Lung (tissue), 12 donors: ENCODE measurements around the gene NGF. TPM values are rescaled to one million over a fixed set of nuclear protein-coding genes. Genes with fewer than 3 reads are reported as not detected.
A peak's percentile ranks its signal among the peaks of the same experiment; 100 is the strongest.

Experiments
- ATAC-seq: fragments of 200-7000 bp; cut with Tn5 transposase; one replicate; pipeline ENCODE4 v1.9.1; 2020; ENCODE audit warnings: moderate number of reproducible peaks; ENCODE audit not compliant: insufficient read depth, low FRiP score
- DNase-seq, 3 donors: peaks; one replicate each; pipeline ENCODE4 v3.0.0-alpha.2; 2013 to 2017
- H3K27ac ChIP-seq, 2 donors: one replicate each; pipeline ENCODE4 v1.5.1; 2013; ENCODE audit warnings: mild to moderate bottlenecking in 2 of 2, moderate library complexity in 2 of 2, control low read depth in 1 of 2, inconsistent platforms in 1 of 2, low read depth in 1 of 2, low read length in 1 of 2
- H3K27me3 ChIP-seq, 3 donors: one replicate each; pipeline ENCODE4 v1.5.1; 2013; ENCODE audit warnings: low read length in 2 of 3; ENCODE audit not compliant: control insufficient read depth in 3 of 3, insufficient read depth in 3 of 3
- H3K36me3 ChIP-seq, 4 donors: one replicate each; pipeline ENCODE4 v1.5.1; 2013; ENCODE audit warnings: low read length in 4 of 4, mild to moderate bottlenecking in 1 of 4, moderate library complexity in 1 of 4; ENCODE audit not compliant: control insufficient read depth in 4 of 4, insufficient read depth in 4 of 4
- H3K4me1 ChIP-seq, 5 donors: one replicate each; pipeline ENCODE4 v1.5.1; 2013; ENCODE audit warnings: low read length in 5 of 5, mild to moderate bottlenecking in 2 of 5, moderate library complexity in 1 of 5; ENCODE audit not compliant: control insufficient read depth in 5 of 5, insufficient read depth in 5 of 5
- H3K4me3 ChIP-seq: one replicate; pipeline ENCODE4 v1.5.1; 2013; ENCODE audit warnings: mild to moderate bottlenecking, control low read depth, moderate library complexity
- H3K9ac ChIP-seq, 2 donors: one replicate each; pipeline ENCODE4 v1.5.1; 2013; ENCODE audit warnings: low read length in 2 of 2, control low read depth in 1 of 2; ENCODE audit not compliant: insufficient read depth in 1 of 2
- H3K9me3 ChIP-seq, 4 donors: one replicate each; pipeline ENCODE4 v1.5.1; 2013; ENCODE audit warnings: low read length in 3 of 4, mild to moderate bottlenecking in 1 of 4, moderate library complexity in 1 of 4; ENCODE audit not compliant: control insufficient read depth in 4 of 4, insufficient read depth in 3 of 4
- CTCF ChIP-seq: IDR thresholded peaks from 2 replicates; pipeline ENCODE4 v1.5.1; 2012; ENCODE audit warnings: mild to moderate bottlenecking; ENCODE audit errors: control extremely low read depth, extremely low read depth
- WGBS, 2 donors: extraction: QIAGEN DNeasy Blood & Tissue Kit; methylation state at CpG; one replicate each; pipeline ENCODE4 v1.1.7; 2013; 5-methylcytosine and 5-hydroxymethylcytosine counted together
- polyA plus RNA-seq, 2 donors: library from polyadenylated mRNA; stranded (reverse); fragments of 200-250 nt; gene quantifications; one replicate each; pipeline ENCODE4 v1.2.1, GENCODE V29; 2013
- total RNA-seq, 2 donors: library from RNA; depleted of rRNA in 1 of 2; stranded (reverse); fragments of >200 nt in 1 of 2; gene quantifications; one replicate each; pipeline ENCODE4 v1.2.1, GENCODE V29; 2014 to 2021
- donor health status: control.
- donor health status: control.
- donor health status: Bipolar disorder and iron deficiency.
- donor health status: healthy.
- donor health status: DM: yes; HTN: yes; CAD: no.

Gene NGF
- total and polyA plus RNA-seq, 4 donors, result 0.40 to 1.7 (median 0.50) TPM

GRCh38 chr1:115286431-115287205, 51.4 kb downstream of the NGF start:
- Histone ChIP-seq H3K9me3 (no peaks in the 10 kb centered on the region), H3K36me3 (no peaks in the 10 kb centered on the region), H3K4me1 (peaks cover 0 to 5% (median 0%) of the 10 kb centered on the region in 5 donors), H3K9ac (no peak overlapping the region), H3K27me3 (peaks cover 0 to 2% (median 0%) of the 10 kb centered on the region in 3 donors), H3K4me3 (no peak overlapping the region), H3K27ac (no peak overlapping the region)
- no peak for DNase-seq
- no peak for ATAC-seq
- TF ChIP-seq CTCF, result no peak
- 94 to 95% methylated on average over 30 of the region's 30 CpGs for WGBS, 2 donors

- Histone ChIP-seq H3K27me3 (peaks cover 0 to 2% (median 0%) of the 10 kb centered on the region in 3 donors), H3K9me3 (no peaks in the 10 kb centered on the region), H3K4me1 (peaks cover 0 to 15% (median 0%) of the 10 kb centered on the region in 5 donors), H3K9ac (no peak overlapping the region), H3K4me3 (no peak overlapping the region), H3K27ac (peak overlapping the region in 1 of 2 donors; percentile 22), H3K36me3 (no peaks in the 10 kb centered on the region)
- DNase-seq, result no peak
- no peak for TF ChIP-seq CTCF
- no peak for ATAC-seq
- 84 to 90% methylated on average over 6 of the region's 6 CpGs for WGBS, 2 donors
Observed at GRCh38 chr1:115284209-115284608, 53.8 kb downstream of the NGF start.

GRCh38 chr1:115283681-115284146, 54.3 kb downstream of the NGF start:
- H3K4me3 ChIP-seq, result no peak overlapping the region
- DNase-seq, result no peak
- H3K36me3 ChIP-seq, result no peaks in the 10 kb centered on the region
- no peak for TF ChIP-seq CTCF
- WGBS, 2 donors, result 92 to 93% methylated on average over 20 of the region's 20 CpGs
- no peaks in the 10 kb centered on the region for H3K9me3 ChIP-seq
- no peak for ATAC-seq
- peaks cover 0 to 15% (median 0%) of the 10 kb centered on the region in 5 donors for H3K4me1 ChIP-seq
- H3K27me3 ChIP-seq, result peaks cover 0 to 2% (median 0%) of the 10 kb centered on the region in 3 donors
- H3K9ac ChIP-seq, result no peak overlapping the region
- H3K27ac ChIP-seq, result peak overlapping the region; percentile 69 to 79
